Thoracic aorta (tissue), 2 donors: ENCODE results near the gene CD24. TPM values are rescaled to one million over a fixed set of nuclear protein-coding genes. Genes with fewer than 3 reads are reported as not detected.
"Not testable (repeated sequence)": the region's sequence is repeated elsewhere in the genome, so short reads cannot be mapped to it uniquely, and the experiment has no call there.

Experiments
- ATAC-seq: fragments of 150-250 bp; one replicate; pipeline ENCODE4 v1.8.0; 2017; ENCODE audit warnings: low read depth; ENCODE audit not compliant: insufficient number of reproducible peaks, low FRiP score
- DNase-seq: peaks from one replicate; pipeline ENCODE4 v3.0.0-alpha.2; 2020; ENCODE audit warnings: low spot score
- H3K27ac ChIP-seq, 2 donors: fragments of 200-600 bp; sonication (generic); 1 replicate in 1 of 2; 2 replicates in 1 of 2; pipeline ENCODE4 v1.5.1; 2016; ENCODE audit warnings: mild to moderate bottlenecking in 2 of 2, moderate library complexity in 2 of 2
- H3K27me3 ChIP-seq: fragments of 200-600 bp; sonication (generic); replicated peaks from 2 replicates; pipeline ENCODE4 v1.6.0; 2016; ENCODE audit warnings: mild to moderate bottlenecking; ENCODE audit not compliant: insufficient read depth
- H3K36me3 ChIP-seq: fragments of 200-600 bp; sonication (generic); one replicate; pipeline ENCODE4 v1.5.1; 2016
- H3K4me1 ChIP-seq, 2 donors: fragments of 200-600 bp; sonication (generic); 1 replicate in 1 of 2; 2 replicates in 1 of 2; pipeline versions ENCODE4 v1.5.1 to v1.6.0; 2016; ENCODE audit warnings: low read depth in 2 of 2, mild to moderate bottlenecking in 1 of 2; ENCODE audit not compliant: control insufficient read depth in 1 of 2
- H3K4me3 ChIP-seq: fragments of 200-600 bp; sonication (generic); 2 replicates; pipeline ENCODE4 v1.5.1; 2016; ENCODE audit warnings: mild to moderate bottlenecking
- H3K9me3 ChIP-seq: fragments of 200-600 bp; sonication (generic); 2 replicates; pipeline ENCODE4 v1.5.1; 2016
- CTCF ChIP-seq: fragments of 200-600 bp; sonication (generic); IDR thresholded peaks from one replicate; pipeline ENCODE4 v1.5.1; 2019; ENCODE audit warnings: antibody characterized with exemption
- total RNA-seq, 2 donors: library from RNA; depleted of rRNA; stranded (reverse); fragments of >200 nt; gene quantifications; one replicate each; pipeline versions ENCODE4 v1.1.0 to v1.2.3, GENCODE V29; 2016

The CD24 gene
- total RNA-seq, 2 donors from 2014 or later, result 0.95 to 6.6 TPM

DNA sequence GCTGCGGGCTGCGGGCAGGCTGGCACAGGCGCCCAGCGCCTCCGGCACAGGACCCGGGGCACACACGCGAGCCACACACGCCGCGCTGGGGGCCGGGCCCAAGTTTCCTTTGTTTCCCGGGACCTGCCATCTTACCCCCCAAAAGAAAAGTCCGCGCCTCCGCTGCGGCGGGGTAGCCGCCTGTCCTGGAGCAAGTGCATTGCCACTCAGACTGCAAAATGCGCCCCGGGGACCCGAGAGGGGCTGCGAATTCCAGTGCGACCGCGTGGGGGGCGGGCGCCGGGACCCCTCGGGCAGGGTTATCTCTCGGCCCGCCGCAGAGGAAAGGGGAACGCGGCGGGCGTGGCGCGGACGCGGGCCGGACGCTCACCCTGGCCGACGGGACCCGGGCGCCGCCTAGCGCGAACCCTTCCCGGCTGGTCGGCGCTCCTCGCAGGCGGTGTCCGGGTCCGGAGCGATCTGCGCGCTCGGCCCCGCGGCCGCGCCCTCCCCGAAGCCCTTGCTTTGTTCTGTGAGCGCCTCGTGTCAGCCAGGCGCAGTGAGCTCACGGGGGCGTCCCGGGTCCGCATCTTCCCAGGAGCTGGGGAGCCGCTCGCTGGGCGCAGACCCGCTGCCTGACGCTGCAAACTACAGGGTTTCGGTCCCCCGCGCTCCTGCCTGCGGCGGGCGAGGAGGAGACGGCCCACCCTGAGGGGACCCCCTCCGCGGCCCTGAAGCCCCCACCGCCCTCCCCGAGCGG, 639 bp upstream of the CD24 start:
- no peaks in the 10 kb centered on the region for H3K36me3 ChIP-seq
- H3K4me3 ChIP-seq, result peak overlapping the region; percentile 77
- H3K9me3 ChIP-seq, result no peaks in the 10 kb centered on the region
- TF ChIP-seq CTCF, result no peak
- peaks cover 11 to 24% of the 10 kb centered on the region in 2 donors for H3K4me1 ChIP-seq
- DNase-seq (no peak), ATAC-seq (no peak)
- H3K27ac ChIP-seq, result no peak overlapping the region
- peaks cover 4% of the 10 kb centered on the region for H3K27me3 ChIP-seq

DNA sequence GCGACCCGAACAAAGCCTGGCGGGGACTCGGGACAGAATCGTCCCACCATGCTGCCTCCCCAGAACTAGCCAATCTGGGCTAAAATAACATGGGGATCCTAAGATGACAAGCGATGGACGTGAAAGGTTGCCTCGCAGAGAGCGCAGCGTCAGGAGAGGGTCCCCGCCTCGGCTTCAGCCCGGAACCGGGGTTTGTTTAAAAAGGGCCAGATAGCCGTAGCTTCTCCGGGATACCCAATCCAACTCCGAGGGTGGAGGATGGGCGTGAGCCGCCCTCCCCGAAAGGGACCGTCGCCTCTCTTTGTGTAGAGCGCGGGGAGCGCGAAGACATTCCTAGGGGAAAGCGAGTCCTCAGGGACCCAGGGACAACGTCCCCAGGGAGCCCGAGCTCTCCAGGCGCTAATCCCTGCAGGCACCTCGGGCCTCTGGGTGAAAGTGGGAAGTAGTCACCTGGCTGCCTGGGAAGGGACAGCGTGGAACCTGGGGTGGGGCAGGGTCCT, 643 bp downstream of the CD24 start:
- no peaks in the 10 kb centered on the region for H3K36me3 ChIP-seq
- no peak for ATAC-seq
- DNase-seq, result no peak
- H3K4me3 ChIP-seq, result peak overlapping the region; percentile 56
- no peaks in the 10 kb centered on the region for H3K9me3 ChIP-seq
- peaks cover 4% of the 10 kb centered on the region for H3K27me3 ChIP-seq
- no peak overlapping the region for H3K27ac ChIP-seq
- TF ChIP-seq CTCF, result no peak
- H3K4me1 ChIP-seq, result peaks cover 11 to 24% of the 10 kb centered on the region in 2 donors

GRCh38 chr6:106973018-106973835, 1.3 kb downstream of the CD24 start:
- Histone ChIP-seq H3K4me1 (peaks cover 11 to 24% of the 10 kb centered on the region in 2 donors), H3K36me3 (no peaks in the 10 kb centered on the region), H3K9me3 (no peaks in the 10 kb centered on the region), H3K27me3 (peaks cover 4% of the 10 kb centered on the region), H3K4me3 (peak overlapping the region; percentile 56), H3K27ac (no peak overlapping the region)
- TF ChIP-seq CTCF, result no peak
- no peak for DNase-seq
- no peak for ATAC-seq

GRCh38 chr6:106972500-106972899, 2.0 kb downstream of the CD24 start:
- no peak for DNase-seq
- H3K27ac ChIP-seq, result no peak overlapping the region
- peaks cover 4% of the 10 kb centered on the region for H3K27me3 ChIP-seq
- no peaks in the 10 kb centered on the region for H3K9me3 ChIP-seq
- ATAC-seq, result no peak
- H3K4me3 ChIP-seq, result no peak overlapping the region
- TF ChIP-seq CTCF, result no peak
- no peaks in the 10 kb centered on the region for H3K36me3 ChIP-seq
- H3K4me1 ChIP-seq, result peaks cover 11 to 24% of the 10 kb centered on the region in 2 donors

DNA sequence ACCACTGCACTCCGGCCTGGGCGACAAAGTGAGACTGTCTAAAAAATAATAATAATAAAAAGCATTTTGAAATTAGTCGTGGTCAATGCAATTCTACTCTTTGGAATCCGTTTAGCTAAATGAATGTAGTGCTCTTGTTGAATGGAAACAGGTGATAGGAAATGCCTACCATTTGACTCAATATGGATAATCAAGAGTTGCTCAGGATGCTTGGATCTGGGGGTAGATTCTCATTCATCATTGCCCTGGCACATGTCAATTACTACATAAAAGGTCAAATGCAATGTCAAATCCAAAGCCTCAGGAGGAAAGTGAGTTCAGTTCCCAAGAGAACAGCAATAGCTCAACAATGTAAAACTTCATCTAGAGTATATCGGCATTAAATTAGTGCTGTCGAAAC, 3.8 kb downstream of the CD24 start:
- DNase-seq, ATAC-seq, H3K27me3 ChIP-seq, H3K4me3 ChIP-seq, H3K9me3 ChIP-seq, H3K27ac ChIP-seq, H3K36me3 ChIP-seq: not testable (repeated sequence)
- H3K4me1 ChIP-seq, result peaks cover 11 to 24% of the 10 kb centered on the region in 2 donors
